ENCODE measurements around the gene EIF4H. TPM values are rescaled to one million over a fixed set of nuclear protein-coding genes. Genes with fewer than 3 reads are reported as not detected.

Gene EIF4H
- total and polyA plus RNA-seq, 9 of the 15 experiments (the other 6 are each of a cell fraction or from before 2014, with no cell fraction given) = 11.0 to 435 (median 319) TPM

GRCh38 chr7:74174606-74175082 is 488 bp downstream of the EIF4H start (continued):
- TF ChIP-seq AFF1 (IDR thresholded peaks at IDR 0.05; ENCODE audit: low read depth in 1 of 2, partially characterized antibody in 2 of 2) = no peak
- TF ChIP-seq FOXA3 (CRISPR knock-in tag; conservative IDR thresholded peaks at IDR 0.05 in 1 of 2, IDR thresholded peaks at IDR 0.05 in 1 of 2) = no peak
- TF ChIP-seq U2AF1 (optimal IDR thresholded peaks at IDR 0.05; ENCODE audit: low read depth, low read length) = peak; percentile 32
- TF ChIP-seq ZFX (CRISPR knock-in tag; IDR thresholded peaks at IDR 0.05) = peak; percentile 85
- no peak; the same call in 1 of the 2 replicates for TF ChIP-seq TAF7 (tag; IDR thresholded peaks at IDR 0.05)
- no peak for TF ChIP-seq ZNF507 (tag; conservative IDR thresholded peaks at IDR 0.05)
- TF ChIP-seq ETS1 (conservative IDR thresholded peaks at IDR 0.05; ENCODE audit: control insufficient read depth, low read depth, low read length) = peak; percentile 54; the same call in 1 of the 2 replicates
- TF ChIP-seq RREB1 (CRISPR knock-in tag; IDR thresholded peaks at IDR 0.05) = 0 out of 2 replicates have a peak, but pooled peaks have one; percentile 43
- no peak for TF ChIP-seq ZNF76 (CRISPR knock-in tag; IDR thresholded peaks at IDR 0.05; ENCODE audit: borderline replicate concordance)
- TF ChIP-seq ZNF224 (CRISPR knock-in tag; IDR thresholded peaks at IDR 0.05) = 0 out of 2 replicates have a peak, but pooled peaks have one; percentile 36
- TF ChIP-seq RNF2 (IDR thresholded peaks at IDR 0.05) = peak; percentile 28; the same call in 1 of the 2 replicates
- peak; percentile 50; the same call in 1 of the 2 replicates for TF ChIP-seq ERF (CRISPR knock-in tag; IDR thresholded peaks at IDR 0.05)
- TF ChIP-seq ZNF24 (IDR thresholded peaks at IDR 0.05) = no peak
- no peak for TF ChIP-seq PHB (CRISPR knock-in tag; IDR thresholded peaks at IDR 0.05)
- TF ChIP-seq CREM (IDR thresholded peaks at IDR 0.05; ENCODE audit: low read depth) = peak; percentile 48; the same call in 1 of the 2 replicates
- no peak for TF ChIP-seq ZNF395 (CRISPR knock-in tag; IDR thresholded peaks at IDR 0.05)

Data from K562 (cell line).